Measurements from ENCODE around the gene LRP1. TPM values are rescaled to one million over a fixed set of nuclear protein-coding genes. Genes with fewer than 3 reads are reported as not detected.

Gene LRP1
- total and polyA plus RNA-seq, 2 of the 13 experiments (the other 11 are each of a cell fraction or from before 2014, with no cell fraction given), result 14.7 to 30.8 TPM

DNA sequence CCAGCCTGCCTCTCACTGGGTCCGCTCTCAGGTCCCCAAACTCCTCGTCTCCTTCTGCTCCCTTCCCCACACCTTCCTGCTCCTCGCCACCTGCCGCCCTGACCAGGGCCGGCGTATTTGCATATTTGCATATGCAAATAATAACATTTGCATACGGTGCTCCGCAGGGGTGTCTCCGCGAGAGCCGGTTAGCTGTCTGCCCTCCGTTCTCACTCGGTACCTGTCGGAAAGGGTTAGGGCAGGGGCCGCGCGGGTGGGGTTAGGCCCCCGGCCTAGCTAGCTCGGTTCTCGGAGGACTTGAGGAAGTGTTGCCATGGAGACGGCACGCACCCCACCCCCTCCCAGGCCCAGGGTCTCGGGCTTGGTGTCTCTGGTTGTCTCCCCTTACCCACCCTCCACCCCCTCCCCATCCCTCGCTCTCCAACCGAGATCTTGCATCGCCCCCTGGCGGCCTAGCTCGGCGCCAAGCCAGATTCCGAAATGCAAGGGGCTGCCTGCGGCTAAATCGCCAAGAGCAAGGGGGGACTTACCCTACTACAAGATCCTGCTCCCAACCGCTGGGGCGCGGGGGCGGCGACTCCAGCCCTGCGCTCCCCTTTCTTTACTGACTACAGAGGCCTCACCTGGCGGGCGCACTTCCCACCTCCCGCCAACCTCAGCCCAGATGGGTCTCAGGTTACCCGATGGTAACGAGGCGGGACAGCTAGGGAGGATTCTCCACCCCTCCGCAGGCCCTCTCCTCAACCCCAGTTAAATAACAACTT lies 114.6 kb downstream of the LRP1 start (continued):
- TF ChIP-seq, protein P1, sequence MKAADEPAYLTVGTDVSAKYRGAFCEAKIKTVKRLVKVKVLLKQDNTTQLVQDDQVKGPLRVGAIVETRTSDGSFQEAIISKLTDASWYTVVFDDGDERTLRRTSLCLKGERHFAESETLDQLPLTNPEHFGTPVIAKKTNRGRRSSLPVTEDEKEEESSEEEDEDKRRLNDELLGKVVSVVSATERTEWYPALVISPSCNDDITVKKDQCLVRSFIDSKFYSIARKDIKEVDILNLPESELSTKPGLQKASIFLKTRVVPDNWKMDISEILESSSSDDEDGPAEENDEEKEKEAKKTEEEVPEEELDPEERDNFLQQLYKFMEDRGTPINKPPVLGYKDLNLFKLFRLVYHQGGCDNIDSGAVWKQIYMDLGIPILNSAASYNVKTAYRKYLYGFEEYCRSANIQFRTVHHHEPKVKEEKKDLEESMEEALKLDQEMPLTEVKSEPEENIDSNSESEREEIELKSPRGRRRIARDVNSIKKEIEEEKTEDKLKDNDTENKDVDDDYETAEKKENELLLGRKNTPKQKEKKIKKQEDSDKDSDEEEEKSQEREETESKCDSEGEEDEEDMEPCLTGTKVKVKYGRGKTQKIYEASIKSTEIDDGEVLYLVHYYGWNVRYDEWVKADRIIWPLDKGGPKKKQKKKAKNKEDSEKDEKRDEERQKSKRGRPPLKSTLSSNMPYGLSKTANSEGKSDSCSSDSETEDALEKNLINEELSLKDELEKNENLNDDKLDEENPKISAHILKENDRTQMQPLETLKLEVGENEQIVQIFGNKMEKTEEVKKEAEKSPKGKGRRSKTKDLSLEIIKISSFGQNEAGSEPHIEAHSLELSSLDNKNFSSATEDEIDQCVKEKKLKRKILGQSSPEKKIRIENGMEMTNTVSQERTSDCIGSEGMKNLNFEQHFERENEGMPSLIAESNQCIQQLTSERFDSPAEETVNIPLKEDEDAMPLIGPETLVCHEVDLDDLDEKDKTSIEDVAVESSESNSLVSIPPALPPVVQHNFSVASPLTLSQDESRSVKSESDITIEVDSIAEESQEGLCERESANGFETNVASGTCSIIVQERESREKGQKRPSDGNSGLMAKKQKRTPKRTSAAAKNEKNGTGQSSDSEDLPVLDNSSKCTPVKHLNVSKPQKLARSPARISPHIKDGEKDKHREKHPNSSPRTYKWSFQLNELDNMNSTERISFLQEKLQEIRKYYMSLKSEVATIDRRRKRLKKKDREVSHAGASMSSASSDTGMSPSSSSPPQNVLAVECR (CRISPR knock-in tag; IDR thresholded peaks at IDR 0.05; ENCODE audit: borderline replicate concordance), result no peak
- TF ChIP-seq TCF7L2 (IDR thresholded peaks at IDR 0.05; ENCODE audit: low read depth, low read length) (no peak), SALL2 (CRISPR knock-in tag; IDR thresholded peaks at IDR 0.05) (no peak), ZFX (CRISPR knock-in tag; IDR thresholded peaks at IDR 0.05; ENCODE audit: low read depth) (peak; percentile 48; the same call in 1 of the 2 replicates), NCOA1 (CRISPR knock-in tag; IDR thresholded peaks at IDR 0.05) (no peak), ZNF605 (CRISPR knock-in tag; IDR thresholded peaks at IDR 0.05) (no peak), NR2C2 (CRISPR knock-in tag; IDR thresholded peaks at IDR 0.05; ENCODE audit: borderline replicate concordance) (no peak), NR3C1 (CRISPR knock-in tag; IDR thresholded peaks at IDR 0.05) (no peak), SNAPC2 (CRISPR knock-in tag; IDR thresholded peaks at IDR 0.05) (no peak), GTF3A (CRISPR knock-in tag; conservative IDR thresholded peaks at IDR 0.05) (no peak), STAG1 (CRISPR knock-in tag; IDR thresholded peaks at IDR 0.05) (peak; percentile 56), MAFK (conservative IDR thresholded peaks at IDR 0.05 in 1 of 2, IDR thresholded peaks at IDR 0.05 in 1 of 2; ENCODE audit: low read length in 2 of 2) (0 out of 4 replicates have a peak, but pooled peaks of 1 of the 2 experiments have one; percentile 2), SPEN (CRISPR knock-in tag; IDR thresholded peaks at IDR 0.05; ENCODE audit: low read depth) (no peak), SAFB2 (CRISPR knock-in tag; IDR thresholded peaks at IDR 0.05; ENCODE audit: borderline replicate concordance, low read depth) (no peak), YEATS2 (CRISPR knock-in tag; IDR thresholded peaks at IDR 0.05; ENCODE audit: borderline replicate concordance) (no peak), RFXANK (CRISPR knock-in tag; IDR thresholded peaks at IDR 0.05) (no peak), HDAC6 (IDR thresholded peaks at IDR 0.05; ENCODE audit: low read depth, low read length) (no peak)
- TF ChIP-seq, protein P2, sequence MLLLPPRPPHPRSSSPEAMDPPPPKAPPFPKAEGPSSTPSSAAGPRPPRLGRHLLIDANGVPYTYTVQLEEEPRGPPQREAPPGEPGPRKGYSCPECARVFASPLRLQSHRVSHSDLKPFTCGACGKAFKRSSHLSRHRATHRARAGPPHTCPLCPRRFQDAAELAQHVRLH (CRISPR knock-in tag; IDR thresholded peaks at IDR 0.05; ENCODE audit: borderline replicate concordance, low read depth), result no peak
- TF ChIP-seq, protein P3, sequence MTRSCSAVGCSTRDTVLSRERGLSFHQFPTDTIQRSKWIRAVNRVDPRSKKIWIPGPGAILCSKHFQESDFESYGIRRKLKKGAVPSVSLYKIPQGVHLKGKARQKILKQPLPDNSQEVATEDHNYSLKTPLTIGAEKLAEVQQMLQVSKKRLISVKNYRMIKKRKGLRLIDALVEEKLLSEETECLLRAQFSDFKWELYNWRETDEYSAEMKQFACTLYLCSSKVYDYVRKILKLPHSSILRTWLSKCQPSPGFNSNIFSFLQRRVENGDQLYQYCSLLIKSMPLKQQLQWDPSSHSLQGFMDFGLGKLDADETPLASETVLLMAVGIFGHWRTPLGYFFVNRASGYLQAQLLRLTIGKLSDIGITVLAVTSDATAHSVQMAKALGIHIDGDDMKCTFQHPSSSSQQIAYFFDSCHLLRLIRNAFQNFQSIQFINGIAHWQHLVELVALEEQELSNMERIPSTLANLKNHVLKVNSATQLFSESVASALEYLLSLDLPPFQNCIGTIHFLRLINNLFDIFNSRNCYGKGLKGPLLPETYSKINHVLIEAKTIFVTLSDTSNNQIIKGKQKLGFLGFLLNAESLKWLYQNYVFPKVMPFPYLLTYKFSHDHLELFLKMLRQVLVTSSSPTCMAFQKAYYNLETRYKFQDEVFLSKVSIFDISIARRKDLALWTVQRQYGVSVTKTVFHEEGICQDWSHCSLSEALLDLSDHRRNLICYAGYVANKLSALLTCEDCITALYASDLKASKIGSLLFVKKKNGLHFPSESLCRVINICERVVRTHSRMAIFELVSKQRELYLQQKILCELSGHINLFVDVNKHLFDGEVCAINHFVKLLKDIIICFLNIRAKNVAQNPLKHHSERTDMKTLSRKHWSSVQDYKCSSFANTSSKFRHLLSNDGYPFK (CRISPR knock-in tag; IDR thresholded peaks at IDR 0.05; ENCODE audit: borderline replicate concordance), result no peak
- TF ChIP-seq, protein P4, sequence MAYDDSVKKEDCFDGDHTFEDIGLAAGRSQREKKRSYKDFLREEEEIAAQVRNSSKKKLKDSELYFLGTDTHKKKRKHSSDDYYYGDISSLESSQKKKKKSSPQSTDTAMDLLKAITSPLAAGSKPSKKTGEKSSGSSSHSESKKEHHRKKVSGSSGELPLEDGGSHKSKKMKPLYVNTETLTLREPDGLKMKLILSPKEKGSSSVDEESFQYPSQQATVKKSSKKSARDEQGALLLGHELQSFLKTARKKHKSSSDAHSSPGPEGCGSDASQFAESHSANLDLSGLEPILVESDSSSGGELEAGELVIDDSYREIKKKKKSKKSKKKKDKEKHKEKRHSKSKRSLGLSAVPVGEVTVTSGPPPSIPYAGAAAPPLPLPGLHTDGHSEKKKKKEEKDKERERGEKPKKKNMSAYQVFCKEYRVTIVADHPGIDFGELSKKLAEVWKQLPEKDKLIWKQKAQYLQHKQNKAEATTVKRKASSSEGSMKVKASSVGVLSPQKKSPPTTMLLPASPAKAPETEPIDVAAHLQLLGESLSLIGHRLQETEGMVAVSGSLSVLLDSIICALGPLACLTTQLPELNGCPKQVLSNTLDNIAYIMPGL (CRISPR knock-in tag; IDR thresholded peaks at IDR 0.05; ENCODE audit: borderline replicate concordance in 1 of 2, low read depth in 1 of 2), result peak in 1 of 2 experiments; percentile 22; a peak in 1 of 4 replicates

Data from HepG2 (cell line).